GM19397 (cell line): ENCODE results near the gene GRIK4.
A peak's percentile ranks its signal among the peaks of the same experiment; 100 is the strongest.

Experiments used
- ATAC-seq: cut with Tn5 transposase; IDR thresholded peaks from one replicate; pipeline ENCODE4 v1.9.1; 2021; ENCODE audit warnings: mild to moderate bottlenecking, moderate library complexity; ENCODE audit not compliant: unreplicated experiment

Gene GRIK4

GRCh38 chr11:120923866-120924508 lies 412.4 kb downstream of the GRIK4 start:
- ATAC-seq = no peak

DNA sequence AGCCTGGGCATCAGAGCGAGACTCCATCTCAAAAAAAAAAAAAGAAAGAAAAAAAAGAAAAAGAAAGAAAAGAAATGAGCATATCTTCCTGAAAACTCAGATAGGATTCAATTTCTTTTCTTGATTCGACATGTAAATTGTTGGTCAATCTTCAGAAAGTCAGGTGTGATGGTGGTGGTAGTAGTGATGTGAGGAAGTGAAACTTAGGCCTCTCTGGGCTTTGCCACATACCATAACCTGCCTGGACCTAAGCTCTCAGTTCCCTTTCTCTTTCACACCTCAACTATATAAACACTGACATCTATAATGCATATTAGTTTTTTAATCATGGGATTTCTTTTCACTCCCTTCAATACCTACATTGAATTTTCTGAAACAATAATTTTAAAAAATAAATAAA lies 414.4 kb downstream of the GRIK4 start:
- peak; percentile 91 for ATAC-seq

DNA sequence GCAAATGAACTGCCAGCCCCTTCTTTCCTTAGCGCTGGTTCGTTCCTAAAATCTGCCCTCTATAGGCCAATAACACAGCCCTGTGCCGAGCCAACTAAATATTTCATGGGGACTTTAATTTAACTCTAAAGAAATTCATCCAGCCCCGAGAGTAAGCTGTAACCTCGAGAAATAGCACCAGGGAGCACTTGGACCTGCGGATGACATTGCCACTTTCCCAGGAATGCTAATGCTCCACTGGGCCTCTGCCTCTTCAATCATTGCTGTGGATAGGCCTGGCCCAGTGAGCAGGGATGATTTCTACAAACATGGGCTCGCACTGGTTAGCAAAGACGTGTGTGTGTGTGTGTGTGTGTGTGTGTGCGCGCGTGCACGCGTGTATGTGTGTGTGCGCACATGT lies 417.1 kb downstream of the GRIK4 start:
- no peak for ATAC-seq

- no peak for ATAC-seq
Observed at GRCh38 chr11:120929090-120929489, 417.5 kb downstream of the GRIK4 start.

- no peak for ATAC-seq
Observed at GRCh38 chr11:120929664-120930154, 418.2 kb downstream of the GRIK4 start.

GRCh38 chr11:120931057-120931779 lies 419.7 kb downstream of the GRIK4 start:
- no peak for ATAC-seq

DNA sequence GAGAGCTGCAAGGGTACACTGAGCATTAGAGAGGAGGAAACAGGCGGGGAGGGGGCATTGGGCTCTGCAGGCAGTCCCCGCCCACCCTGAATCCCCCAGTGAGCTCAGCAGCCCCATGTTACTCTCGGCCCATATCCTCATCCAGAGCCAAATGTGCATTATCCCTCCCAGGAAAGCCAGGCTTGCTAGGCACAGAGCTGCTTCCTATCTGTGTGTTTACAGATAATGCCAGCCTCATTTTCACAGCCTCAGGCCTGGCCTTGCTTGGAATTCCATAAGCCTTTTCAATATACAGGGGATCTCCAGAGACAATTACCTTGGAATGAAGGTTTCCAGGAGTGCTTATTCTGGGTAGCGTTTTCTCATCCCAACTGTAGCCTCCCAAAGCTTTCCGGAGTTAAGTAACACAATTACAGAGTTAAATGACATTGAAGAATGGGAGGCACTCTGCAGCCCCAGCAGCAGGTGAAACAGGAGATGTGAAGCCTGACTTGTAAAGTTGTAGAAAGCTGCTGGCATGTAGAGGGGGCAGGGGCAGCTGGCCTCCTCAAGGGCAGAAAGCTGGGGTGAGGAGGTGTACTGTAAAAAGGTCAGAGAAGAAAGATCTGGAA lies 420.9 kb downstream of the GRIK4 start:
- ATAC-seq = no peak

- no peak for ATAC-seq
Observed at GRCh38 chr11:120936356-120936755, 424.8 kb downstream of the GRIK4 start.

- no peak for ATAC-seq
Observed at GRCh38 chr11:120937501-120937900, 426.0 kb downstream of the GRIK4 start.

DNA sequence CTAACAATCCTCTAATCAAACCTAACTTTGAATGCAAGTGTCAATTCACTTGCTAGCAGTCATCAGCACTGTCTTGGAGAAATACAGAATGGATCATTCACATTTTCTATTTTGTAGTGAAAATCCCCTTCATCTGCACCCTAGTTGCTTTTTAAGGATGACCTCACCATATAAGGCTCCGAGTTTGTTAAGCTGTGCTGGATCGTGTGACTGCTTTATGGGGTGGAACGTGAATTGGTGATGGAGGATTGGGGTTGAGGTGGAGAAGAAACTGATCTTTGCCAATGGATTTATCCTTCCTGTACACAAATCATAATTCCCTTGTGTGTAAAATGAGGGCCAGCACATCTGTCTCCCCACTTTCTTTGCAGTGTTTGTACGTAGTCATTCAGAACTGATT lies 426.7 kb downstream of the GRIK4 start:
- ATAC-seq = no peak

DNA sequence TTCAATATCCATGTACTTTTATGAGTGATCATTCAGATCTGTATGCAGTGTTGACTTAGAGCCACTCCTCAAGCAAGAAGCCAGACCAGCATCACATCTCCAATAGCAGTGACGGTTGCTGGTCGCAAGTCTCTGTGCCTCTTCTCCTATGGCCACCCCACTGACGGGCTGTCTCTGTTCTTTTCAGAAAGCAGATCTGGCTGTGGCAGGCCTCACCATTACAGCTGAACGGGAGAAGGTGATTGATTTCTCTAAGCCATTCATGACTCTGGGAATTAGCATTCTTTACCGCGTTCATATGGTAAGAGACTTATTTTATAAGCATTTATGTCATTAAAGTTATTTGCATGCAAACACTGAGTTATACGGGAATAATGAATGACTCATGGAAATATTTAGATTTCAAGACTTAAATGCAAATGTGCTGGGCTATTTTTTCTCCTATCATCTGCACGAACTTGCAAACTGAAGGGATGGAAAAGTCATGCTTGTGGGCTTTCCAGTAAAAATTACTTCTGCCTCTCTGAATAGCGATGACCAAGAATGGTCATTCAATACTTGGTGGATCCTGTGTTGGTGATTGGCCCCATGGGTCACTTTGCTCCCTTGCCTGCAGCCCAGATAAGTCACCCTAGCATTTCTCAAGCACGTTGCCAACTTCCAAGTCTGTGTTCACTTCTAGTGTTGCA lies 428.8 kb downstream of the GRIK4 start:
- no peak for ATAC-seq

- ATAC-seq = no peak
Observed at GRCh38 chr11:120941000-120941399, 429.5 kb downstream of the GRIK4 start.

DNA sequence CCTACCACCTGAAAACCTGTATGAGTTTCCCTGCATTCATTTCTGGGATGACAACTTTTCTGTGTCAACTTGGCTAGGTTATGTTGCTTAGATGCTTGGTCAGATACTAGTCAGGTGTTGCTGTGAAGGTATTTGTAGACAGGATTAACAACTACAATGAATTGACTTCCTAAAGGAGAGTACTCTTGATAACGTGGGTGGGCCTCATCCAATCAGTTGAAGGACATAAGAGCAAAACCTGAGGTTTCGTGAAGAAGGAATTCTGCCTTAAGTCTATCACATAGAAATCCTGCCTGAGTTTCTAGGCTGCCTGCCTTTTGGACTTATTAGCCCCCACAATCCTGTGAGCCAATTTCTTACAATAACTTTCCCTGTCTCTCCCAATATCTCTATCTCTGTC lies 431.2 kb downstream of the GRIK4 start:
- ATAC-seq = no peak

DNA sequence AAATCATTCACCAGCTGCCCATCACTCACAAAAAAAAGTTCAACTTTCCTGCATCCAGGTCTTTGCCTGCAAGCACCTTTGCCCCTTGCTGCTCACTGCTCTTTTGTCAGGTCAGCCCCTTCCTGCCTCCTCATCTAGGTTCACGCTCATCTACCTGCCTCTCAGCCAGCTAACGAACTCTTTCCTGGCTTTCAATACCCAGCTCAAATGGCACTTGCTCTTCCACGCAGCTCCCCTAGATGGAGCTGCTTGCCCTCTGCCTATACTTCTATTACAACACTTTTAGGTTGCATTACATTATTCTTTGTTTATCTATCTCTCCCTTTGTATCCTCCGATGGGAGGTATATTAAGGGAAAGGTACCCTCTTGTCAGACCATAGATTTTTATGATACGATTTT lies 433.5 kb downstream of the GRIK4 start:
- ATAC-seq = no peak

DNA sequence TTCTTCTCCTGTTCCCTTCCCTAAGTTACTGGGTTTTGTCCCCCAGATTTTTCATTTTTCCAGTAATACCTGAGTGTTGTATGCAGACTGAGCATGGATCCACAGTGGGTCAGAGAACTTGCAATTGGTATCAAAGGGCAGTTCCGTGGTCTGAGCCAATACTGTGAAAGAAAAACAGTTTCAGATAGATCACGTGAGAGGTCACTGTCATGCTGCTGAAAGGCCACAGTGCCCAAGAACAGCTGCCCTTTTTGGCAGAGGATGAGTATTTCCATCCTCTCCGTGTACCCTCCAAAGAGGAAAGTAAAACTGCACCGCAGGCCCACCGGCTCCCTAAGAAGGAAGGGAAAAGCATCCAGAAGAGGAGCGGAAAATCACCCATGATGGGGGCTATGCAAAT lies 439.3 kb downstream of the GRIK4 start:
- ATAC-seq = no peak

- no peak for ATAC-seq
Observed at GRCh38 chr11:120952461-120953434, 441.2 kb downstream of the GRIK4 start.

DNA sequence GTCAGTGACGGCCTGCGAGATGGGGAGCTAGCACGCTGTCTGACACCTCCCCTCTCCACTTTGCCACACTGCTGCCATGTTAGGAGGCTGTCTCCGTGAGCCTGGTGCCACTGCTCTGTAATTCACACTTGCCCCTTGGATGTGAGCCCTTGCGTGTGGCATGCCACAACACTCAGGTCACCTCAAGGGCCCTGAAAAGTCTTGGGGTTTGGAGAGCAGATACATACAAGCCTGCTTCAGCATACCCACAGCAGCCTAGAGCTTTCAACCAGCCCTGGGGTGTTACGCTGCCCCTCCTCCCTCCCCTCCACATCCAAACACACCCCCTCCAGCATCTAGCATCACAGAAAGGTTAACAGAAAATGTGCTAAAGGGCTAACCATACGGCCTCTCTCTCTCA lies 442.8 kb downstream of the GRIK4 start:
- ATAC-seq = no peak

- ATAC-seq = no peak
Observed at GRCh38 chr11:120956710-120957495, 445.4 kb downstream of the GRIK4 start.

DNA sequence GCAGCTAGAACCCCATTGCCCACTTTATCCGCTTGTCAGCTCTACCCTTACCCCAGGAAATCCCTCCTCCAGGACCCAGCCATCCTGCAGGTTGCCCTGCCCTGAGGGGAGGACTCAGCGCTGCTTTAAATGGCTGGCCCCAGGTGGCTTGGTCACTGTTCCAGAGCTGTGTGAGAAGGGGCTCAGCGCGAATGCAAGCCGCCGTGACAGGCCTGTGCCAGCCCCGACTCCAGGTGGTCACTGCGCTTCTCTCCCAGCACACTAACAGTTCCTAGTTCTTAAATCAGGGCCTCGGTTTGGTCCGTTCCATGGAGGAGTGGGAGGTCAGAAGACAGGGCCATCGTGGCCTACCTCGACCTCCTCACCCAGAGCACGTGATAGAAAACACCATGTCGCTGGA lies 446.6 kb downstream of the GRIK4 start:
- no peak for ATAC-seq

DNA sequence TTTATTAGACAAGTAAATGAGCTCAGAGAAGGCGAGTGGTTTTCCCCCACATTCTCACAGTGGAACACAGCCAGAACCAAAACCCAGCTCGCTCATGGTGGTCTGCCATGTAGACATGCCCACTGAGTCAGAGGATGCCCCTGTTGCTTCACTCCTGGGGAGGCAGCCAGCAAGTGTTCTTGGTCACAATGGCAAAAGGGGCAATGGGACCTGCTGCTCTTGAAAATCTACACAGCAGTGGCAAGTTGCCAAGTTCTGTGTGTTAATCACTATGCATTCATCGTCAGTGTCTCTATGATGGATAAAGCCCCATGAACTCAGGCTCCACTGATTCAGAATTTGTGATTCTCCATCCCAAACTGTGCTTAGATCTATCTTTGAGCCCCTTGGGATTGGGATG lies 447.6 kb downstream of the GRIK4 start:
- ATAC-seq = no peak
